D341Med (cell line): ENCODE results near the gene NOP58.
A peak's percentile ranks its signal among the peaks of the same experiment; 100 is the strongest.
"Not testable (repeated sequence)": the region's sequence is repeated elsewhere in the genome, so short reads cannot be mapped to it uniquely, and the experiment has no call there.

Source experiments
- DNase-seq: peaks from one replicate; pipeline ENCODE4 v3.0.0; 2012; ENCODE audit warnings: low spot score

Gene NOP58, protein sequence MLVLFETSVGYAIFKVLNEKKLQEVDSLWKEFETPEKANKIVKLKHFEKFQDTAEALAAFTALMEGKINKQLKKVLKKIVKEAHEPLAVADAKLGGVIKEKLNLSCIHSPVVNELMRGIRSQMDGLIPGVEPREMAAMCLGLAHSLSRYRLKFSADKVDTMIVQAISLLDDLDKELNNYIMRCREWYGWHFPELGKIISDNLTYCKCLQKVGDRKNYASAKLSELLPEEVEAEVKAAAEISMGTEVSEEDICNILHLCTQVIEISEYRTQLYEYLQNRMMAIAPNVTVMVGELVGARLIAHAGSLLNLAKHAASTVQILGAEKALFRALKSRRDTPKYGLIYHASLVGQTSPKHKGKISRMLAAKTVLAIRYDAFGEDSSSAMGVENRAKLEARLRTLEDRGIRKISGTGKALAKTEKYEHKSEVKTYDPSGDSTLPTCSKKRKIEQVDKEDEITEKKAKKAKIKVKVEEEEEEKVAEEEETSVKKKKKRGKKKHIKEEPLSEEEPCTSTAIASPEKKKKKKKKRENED

GRCh38 chr2:202265467-202266277, at the start of gene NOP58:
NOP58 (plus strand) TSS chr2:202265763; CDS start chr2:202265942, 179 bp downstream.
- DNase-seq: peak; percentile 91

DNA sequence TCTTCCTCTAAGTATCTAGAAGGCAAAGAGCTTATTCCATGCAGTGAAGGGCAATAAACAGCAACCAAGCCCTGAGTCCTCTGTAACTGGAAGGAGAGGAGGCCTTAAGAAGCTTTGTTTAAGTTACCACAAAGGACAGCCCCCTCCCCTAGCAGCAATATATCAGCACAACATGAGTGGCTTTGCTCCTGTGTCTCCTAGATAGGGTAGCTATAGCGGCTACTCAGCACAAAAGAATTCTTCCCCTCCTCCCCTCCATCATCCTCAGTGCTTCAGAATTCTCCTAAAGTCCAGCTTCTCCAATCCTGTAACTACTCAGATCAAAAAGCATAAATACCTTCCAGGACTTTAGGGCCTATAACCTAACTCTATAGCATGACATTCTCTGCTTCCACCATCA, 43.7 kb upstream of the NOP58 start:
- DNase-seq: no peak

- DNase-seq: no peak
Observed at GRCh38 chr2:202237787-202238233, 27.8 kb upstream of the NOP58 start.

DNA sequence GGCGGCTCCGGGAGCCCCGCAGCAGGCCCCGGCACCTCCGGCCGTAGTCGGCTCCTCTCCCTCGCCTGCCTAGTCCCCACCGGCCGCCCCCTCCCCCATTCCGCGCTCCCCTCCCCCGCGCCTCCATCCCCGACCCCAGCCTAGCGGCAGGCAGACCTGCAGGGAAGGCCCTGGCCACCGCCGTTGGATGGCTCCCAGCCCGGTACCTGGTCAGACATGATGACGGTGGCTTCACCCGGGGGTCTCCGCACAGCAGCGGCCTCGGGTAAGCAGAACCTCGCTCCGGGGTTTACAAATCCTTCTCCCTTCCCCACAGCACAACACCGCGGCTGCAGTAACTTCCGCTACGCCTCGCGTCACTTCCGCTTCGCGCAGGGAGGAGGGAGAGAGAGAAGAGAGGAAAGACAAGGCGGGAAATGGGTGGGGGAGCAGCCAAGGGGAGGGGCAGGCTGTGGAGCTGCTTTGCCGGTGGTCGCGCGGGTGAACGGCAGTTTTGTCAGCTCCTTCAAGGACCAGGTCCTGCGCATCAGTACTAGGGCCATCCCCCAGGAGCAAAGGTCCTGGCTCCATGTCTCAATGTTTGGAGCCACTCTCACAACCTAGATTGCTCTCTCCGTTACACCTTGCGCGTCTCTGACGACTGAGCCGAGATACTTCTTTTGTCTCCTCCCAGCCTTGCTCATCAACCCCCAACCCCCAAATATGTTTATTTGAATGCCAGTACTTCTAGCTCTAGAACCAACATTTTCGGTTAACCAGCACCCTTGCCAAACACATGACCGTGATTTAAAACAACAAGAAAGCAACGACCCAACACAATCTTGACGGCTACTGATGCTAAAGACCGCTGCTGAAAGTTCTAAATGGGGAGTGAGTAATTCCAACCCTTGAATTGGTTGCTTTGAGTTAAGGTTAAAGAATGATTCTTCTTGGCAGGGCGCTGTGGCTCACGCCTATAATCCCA, 27.0 kb upstream of the NOP58 start, which contains the start of gene SUMO1:
Gene SUMO1 (minus strand): TSS at position 364 of the 964 bp plus-strand sequence. CDS start 146 bp downstream, at position 218.
- DNase-seq: peak; percentile 91

DNA sequence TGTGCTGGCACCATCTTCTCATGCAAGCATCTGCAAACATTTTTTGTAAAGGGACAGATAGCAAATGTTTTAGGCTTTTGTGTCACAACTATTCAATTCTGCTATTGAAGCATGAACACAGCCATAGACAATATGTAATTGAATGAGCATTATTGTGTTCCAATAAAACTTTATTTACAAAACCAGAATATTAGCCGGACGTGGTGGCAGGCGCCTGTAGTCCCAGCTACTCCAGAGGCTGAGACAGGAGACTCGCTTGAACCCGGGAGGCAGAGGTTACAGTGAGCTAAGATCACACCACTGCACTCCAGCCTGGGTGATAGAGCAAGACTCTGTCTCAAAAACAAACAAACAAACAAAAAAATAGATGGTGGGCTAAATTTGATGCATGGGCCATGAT, 17.9 kb upstream of the NOP58 start:
- not testable (repeated sequence) for DNase-seq

- no peak for DNase-seq
Observed at GRCh38 chr2:202249521-202250253, 15.9 kb upstream of the NOP58 start.

- no peak for DNase-seq
Observed at GRCh38 chr2:202251494-202251893, 14.1 kb upstream of the NOP58 start.

- no peak for DNase-seq
Observed at GRCh38 chr2:202261531-202261930, 4.0 kb upstream of the NOP58 start.

GRCh38 chr2:202267495-202267894, 1.9 kb downstream of the NOP58 start:
- DNase-seq: no peak

GRCh38 chr2:202269585-202269984, 4.0 kb downstream of the NOP58 start:
- no peak for DNase-seq

DNA sequence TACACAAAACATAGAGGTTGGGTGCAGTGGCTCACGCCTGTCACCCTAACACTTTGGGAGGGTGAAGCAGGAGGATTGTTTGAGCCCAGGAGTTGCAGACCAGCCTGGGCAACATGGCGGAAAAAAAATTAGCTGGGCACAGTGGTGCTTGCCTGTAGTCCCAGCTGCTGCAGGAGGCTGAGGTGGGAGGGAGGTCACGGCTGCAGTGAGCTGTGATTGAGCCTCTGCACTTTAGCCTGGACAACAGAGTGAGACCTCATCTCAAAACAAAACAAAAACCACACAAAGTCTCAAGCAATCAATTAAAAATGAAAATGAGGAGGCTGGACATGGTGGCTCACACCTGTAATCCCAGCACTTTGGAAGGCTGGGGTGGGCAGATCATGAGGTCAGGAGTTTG, 4.9 kb downstream of the NOP58 start:
- no peak for DNase-seq

- DNase-seq: not testable (repeated sequence)
Observed at GRCh38 chr2:202276078-202276720, 10.6 kb downstream of the NOP58 start.

- no peak for DNase-seq
Observed at GRCh38 chr2:202278036-202278760, 12.6 kb downstream of the NOP58 start.

DNA sequence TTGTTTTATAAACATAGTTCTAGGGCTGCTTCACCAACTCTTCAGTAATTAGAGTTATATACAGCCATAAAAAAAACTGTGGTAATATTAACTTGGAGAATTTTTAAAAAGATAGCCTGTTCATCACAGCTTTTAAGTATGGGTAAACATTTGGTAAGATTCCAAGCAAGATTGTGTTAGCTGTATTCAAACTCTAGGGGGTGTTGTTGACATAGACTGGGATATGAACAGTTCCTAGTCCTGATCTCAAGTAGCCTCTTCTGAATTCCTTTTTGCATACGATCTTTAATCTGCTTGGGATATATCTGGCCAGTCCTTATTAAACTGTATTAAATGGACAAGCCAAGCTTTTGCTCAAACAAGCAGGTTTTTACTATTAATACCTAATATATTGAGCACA, 13.4 kb downstream of the NOP58 start:
- peak; percentile 48 for DNase-seq

- DNase-seq: no peak
Observed at GRCh38 chr2:202286595-202286994, 21.0 kb downstream of the NOP58 start.

- no peak for DNase-seq
Observed at GRCh38 chr2:202289394-202290204, 24.0 kb downstream of the NOP58 start.

- no peak for DNase-seq
Observed at GRCh38 chr2:202290316-202290715, 24.8 kb downstream of the NOP58 start.

GRCh38 chr2:202290970-202291369, 25.4 kb downstream of the NOP58 start:
- no peak for DNase-seq

DNA sequence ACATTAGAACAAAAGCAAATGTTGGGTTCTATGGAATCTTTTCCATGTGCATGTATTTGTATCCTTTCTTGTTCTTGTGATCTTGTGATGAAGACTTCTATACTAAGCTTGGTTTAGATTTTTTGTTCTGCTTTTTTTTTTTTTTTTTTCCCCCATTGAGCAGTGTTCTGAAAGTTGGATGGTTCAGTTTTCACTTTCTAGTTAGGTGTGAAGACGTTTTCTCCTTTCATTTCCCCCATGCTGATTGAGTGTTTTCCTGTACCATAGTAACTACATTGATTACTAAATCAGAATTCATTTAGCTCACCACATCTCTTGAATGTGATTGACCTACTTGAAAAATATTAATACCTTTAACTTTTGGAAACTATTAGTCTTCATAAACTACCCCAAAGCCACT, 34.1 kb downstream of the NOP58 start:
- no peak for DNase-seq
